HG02798 (cell line): ENCODE measurements around the gene PMPCA.

Experiments
- ATAC-seq: cut with Tn5 transposase; IDR thresholded peaks from one replicate; pipeline ENCODE4 v1.9.1; 2021; ENCODE audit warnings: mild to moderate bottlenecking; ENCODE audit not compliant: unreplicated experiment, poor library complexity

PMPCA gene, protein sequence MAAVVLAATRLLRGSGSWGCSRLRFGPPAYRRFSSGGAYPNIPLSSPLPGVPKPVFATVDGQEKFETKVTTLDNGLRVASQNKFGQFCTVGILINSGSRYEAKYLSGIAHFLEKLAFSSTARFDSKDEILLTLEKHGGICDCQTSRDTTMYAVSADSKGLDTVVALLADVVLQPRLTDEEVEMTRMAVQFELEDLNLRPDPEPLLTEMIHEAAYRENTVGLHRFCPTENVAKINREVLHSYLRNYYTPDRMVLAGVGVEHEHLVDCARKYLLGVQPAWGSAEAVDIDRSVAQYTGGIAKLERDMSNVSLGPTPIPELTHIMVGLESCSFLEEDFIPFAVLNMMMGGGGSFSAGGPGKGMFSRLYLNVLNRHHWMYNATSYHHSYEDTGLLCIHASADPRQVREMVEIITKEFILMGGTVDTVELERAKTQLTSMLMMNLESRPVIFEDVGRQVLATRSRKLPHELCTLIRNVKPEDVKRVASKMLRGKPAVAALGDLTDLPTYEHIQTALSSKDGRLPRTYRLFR

DNA sequence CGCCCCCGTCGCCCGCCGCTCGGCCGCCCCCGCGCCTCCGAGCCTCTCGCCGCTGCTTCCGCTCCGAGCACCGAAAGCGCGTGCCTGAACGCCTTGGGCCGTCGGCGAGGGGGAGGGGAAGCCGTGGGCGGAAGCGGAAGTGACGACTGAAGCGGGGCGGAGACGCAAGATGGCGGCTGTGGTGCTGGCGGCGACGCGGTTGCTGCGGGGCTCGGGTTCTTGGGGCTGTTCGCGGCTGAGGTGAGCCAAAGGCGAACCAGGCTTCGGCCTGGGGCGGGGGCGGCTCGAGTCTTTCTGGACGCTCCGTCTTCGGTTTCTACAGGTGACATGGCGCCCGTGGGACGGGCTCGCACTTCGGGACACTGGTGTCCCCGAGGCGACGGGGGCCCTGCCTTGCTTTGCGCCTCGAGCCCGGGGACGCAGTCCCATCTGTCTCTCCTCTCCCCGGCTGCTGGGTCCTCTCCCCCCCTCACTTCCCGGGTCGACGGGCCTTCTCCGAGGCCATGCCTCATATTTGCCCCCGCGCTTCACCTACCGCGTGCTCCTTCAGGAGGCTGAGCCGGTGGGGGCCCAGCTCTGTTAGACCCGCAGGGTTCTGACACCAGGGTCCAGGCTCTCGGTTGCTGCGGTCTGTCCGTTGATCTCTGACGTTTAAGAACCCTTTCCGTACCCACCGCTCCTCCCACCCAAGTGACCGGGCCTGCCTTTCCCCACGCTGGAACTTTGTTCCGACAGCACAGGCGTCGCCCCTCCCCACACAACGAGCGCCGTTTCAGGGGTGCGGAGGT, at the start of gene PMPCA, which contains the start of gene ENTR1:
Gene PMPCA (plus strand): TSS at position 159 of the 788 bp plus-strand sequence. CDS start 11 bp downstream, at position 170.
Gene ENTR1 (minus strand): TSS at position 115 of the 788 bp plus-strand sequence. CDS start 217 bp downstream, outside the sequence.
- peak; percentile 89 for ATAC-seq

DNA sequence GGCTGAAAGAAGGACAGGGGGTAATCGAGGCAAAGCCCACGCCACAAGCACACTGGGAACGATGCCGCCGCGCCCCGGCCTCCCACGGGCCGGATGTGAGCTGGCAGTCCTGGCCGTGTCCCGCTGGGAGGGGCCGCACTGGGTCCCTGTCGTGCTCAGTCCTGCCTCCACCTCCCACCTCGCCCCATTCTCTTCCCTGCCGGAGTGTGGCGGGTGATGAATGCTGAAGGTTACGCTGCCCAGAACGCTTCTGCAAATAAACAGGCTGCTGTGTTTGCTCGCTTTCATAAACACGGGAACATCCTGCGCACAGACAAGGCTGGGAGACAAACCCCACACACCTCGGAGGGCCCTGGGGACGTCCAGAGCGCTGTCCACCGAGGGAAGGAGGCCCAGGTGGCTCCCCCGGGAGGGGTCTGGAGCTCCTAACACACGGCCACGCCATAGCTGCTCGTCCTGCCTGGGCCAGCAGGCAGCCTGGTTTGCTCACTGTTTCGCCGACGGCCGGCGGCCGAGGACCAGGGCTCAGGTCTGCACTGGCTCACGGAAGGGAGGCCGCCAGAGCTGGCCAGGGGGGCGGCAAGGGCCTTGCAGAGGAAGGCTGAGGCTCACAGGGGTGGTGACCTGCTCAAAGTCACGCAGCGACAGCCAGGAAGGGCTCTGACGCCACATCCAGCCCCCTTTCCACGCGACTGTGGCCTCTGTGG, 49.3 kb upstream of the PMPCA start:
- ATAC-seq: no peak

DNA sequence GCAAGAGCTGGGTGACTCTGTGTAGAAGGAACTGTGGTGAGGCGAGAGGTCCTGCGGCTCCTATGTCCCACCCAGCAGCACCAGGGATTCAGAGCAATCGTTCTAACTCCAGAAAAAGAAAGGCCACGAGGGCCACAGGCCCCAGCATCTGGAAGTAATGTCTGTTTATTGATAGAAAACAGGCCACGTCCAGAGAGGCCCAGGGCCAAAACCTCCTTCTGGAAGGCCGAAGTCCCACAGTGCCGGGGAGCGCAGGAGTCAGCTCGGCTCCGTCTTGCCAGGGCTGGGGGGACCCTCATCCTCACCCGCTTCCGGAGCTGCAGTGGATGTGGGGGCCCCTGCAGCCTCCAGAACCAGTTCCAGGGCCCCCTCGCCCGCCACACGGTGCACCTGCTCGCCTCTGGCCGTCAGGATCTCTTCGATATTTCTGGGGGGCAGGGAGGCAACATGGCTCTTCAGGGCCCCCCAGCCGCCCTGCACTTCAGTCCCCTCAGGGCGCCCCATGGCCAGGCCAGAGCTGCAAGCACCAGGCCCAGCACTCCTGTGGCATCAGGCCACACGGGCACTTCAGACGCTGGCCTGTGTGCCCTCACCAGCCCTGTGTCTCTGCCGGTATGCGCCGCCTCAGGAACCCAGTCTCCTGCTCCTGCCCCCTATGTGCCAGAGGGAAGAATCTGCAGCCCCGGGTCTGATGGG, 48.6 kb upstream of the PMPCA start:
- no peak for ATAC-seq

DNA sequence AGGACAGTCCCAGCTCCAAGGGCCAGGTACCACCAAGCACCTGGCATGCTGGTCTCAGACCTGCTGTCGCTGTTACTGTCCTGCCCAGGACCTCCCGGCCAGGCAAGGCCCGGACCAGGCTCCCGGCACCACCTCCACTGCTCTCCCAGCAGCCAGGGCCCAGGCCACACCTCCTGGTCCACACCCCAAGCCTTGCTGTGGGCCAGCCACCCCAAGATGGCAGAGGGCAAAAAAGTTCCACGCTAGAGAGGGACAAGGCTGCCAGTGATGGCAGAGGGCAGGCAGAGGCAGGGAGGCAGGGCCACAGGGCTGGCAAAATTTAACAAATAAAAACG, 48.0 kb upstream of the PMPCA start:
- no peak for ATAC-seq

DNA sequence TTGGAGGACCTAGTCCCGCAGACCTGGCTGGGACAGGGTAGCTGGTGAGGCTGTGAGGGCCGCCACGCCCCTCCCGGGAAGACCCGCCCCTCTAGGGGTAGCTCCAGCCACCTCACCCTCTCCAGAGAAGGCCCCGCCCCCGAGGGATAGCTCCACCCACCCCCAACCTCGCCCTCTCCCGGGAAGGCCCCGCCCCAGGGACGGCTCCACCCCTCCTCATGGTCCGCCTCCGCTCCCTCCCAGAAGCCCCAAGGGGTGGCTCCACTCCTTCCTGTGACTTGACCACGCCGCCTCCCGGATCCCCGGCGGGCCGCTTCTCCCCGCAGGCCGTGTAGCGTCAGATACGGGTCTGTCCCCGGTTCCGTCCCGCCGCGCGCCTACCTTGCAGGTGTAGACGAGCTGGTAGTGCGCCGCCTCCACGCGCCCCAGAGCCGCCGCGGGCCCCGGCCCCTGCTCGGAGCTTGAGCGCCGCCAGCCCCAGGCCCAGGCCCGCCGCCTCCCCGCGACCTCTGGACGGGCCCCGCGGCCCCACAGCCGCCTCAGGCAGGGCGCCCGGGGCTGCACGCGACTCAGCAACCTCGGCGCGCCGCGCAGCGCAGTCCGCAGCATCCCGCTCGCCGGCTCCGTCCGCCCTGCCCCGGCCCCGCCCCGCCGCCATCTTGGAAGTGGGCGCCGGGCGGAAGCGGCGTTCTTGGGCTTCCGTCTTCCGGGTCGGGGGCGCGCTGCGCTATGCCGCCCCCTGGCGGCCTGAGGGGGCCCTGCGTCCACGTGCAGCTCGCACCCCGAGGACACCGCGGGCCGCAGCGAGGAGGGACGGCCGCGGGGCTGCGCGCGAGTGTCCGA, 47.1 kb upstream of the PMPCA start, which contains the start of gene DNLZ:
Gene DNLZ (minus strand): TSS at position 639 of the 843 bp plus-strand sequence. CDS start 30 bp downstream, at position 609.
- peak; percentile 80 for ATAC-seq

DNA sequence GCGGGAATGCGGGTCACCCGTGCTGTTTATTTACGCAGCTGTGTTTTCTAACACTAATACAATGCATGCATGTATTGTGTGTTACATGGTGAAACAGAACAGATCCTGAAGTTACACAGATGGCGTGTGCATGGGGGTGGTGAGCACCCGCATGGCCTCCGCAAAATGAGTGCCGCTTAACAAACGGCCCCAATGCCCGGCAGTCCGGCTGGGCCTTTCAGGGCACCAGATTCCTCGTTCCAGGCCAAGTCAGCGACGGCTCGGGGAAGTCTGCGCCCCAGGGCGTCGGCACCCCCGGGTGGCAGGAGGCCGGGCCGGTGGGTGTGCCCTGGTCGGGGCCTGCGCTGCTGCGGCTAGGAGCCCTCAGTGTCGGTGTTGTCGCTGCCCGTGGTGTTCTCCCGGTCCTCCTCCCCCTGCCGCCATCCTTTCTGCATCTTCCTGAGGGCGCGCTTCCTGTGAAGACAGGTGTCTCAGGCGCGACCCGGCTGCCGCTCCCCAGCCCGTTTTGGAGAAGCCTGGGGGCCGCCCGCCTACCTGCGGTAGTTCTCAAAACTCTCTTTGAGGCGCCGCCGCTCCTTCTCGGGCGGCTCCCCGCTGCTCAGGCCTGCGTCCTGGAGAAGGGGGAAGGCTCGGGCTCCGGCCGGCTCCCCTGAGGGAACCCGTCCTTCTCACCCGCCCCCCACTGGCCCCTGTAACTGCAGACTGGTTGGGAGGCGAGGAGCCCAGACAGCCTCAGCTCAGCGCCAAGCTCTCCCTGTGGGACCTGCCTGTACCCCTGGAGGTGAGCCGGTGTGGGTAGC, 46.3 kb upstream of the PMPCA start:
- ATAC-seq: no peak

DNA sequence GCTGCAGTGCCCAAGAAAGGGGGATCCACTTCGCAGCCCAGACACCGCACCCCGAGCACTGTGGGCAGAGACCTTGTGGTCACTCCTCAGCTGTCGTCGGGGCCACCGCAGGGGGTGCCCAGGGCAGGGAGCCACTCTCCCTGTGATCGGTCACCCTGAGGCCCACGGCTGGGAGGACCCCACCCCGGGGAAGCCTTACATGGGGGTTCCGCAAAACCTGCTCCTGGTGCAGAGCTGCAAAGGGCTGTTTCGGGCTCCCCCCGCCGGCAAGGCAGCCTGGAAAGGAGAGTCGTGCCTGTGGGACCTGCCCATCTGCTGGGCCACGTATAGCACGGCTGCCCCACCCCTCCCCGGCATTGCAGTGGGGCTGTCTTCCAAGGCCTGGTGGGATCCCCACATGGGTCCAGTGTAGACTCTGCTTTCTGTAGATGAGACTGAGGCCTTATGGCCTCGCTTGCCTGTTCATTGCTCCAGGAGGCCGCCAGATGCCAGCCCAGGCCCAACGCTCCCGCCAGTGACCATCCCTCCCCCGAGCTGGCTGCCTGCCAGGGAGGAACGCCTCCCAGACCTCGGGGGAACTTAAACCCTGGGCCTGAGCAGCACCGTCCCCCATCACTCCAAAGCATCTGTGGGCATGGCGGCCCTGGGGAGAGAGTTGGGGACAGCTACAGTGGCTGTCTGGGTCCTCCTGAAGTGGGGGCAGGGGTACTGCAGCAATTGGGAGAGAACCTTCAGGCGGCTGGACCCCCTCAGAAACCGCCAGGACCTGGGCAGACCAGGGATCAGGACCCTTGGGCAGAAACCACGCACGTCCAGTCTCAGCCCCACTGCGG, 45.3 kb upstream of the PMPCA start:
- no peak for ATAC-seq

DNA sequence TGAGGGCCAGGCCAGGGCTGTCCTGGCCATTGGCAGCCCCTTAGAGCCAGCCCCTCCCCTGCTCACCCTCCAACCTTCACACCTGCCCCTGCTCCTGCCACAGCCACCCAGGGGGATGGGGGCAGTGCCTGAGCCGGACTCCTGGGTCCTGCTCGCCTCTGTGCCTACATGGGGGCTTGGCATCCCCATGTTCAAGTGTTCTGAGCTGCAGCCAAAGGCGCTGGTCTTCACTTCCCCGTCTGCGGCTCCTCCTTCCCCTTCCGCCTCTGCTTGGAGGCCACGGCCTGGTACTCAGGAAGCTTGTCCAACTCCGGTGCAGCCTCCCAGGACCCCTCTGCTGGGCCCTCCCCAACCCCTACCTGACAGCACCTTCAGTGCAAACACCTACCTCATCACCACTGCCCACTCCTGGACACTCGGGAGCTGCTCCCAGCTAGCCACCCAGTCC, 44.7 kb upstream of the PMPCA start:
- ATAC-seq: no peak

DNA sequence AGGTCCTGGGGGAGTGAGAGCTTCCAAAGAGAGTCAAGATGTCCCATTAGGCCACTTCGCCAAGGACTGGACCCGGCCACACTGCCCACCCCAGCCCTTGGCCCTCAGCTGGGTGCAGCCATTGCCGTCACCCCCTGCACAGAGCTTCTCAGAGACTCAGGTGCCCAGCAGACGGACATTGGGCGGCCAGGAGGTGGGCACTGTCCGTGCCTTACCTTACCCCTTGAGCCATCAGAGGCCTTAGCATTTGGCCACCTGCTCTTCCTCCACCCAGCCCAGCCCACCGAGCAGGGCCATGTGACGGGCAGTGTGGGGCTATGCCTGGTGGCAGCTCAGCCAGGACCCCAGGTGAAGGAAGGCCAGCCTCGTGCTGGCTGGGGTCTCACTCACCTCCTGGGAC, 43.6 kb upstream of the PMPCA start:
- no peak for ATAC-seq

DNA sequence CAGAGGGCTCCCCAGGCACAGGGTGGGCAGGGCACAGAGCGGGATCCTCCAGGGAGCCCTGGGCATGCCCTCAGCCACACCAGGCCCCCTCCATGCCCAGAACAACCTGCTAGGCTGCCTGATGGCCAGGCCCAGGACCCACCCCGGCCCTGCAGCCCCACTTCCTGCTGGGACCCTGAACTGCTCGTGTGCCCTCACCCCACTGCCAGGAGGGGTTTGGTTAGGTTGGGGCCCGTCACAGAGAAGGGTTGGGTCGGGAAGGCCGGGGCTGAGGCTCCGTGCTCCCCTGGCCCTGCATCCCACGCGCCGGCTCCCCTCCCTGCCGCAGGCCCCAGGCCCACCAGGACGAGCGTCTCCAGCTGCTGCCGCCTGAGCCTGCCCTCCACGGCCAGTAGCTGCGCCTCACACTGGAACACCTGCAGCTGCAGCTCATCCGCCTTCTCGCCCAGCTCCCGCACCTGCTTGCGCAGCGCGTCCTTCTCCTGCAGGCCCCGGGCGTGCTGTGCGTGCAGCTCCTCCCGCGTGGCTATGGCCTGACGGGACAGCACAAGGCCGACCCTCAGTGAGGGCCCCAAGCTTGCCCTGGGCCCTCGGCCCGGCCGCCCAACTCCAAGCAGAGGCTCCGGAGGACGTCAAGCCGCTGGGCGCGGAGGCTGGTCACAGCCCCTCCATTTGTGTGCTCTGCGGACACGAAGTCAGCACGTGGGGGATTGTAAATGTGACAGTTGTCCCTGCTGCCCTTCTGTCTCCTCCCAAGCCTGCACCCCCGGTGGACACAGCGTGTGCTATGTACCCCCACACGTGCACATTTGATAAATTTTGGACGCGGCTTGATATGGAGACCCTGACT, 42.9 kb upstream of the PMPCA start:
- ATAC-seq: no peak

DNA sequence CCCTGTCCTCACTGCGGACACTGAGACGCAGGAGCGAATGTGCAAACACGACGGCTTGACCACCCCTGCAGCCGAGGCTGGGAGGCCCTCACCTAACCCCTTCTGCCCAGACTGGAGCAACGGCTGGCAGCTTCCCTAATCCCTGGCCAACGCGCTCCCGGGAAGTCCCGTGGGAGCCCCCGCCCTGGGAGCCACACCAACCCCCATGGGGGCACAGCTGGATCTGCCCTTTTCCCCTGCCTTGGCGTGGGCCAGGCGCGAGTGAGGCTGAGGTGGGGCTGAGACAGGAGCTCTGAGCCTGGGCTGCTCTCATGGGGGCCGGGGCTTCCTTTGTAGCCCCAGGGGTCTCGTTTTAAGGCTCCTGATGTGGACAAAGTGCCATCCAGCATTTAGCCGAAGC, 42.3 kb upstream of the PMPCA start:
- no peak for ATAC-seq

DNA sequence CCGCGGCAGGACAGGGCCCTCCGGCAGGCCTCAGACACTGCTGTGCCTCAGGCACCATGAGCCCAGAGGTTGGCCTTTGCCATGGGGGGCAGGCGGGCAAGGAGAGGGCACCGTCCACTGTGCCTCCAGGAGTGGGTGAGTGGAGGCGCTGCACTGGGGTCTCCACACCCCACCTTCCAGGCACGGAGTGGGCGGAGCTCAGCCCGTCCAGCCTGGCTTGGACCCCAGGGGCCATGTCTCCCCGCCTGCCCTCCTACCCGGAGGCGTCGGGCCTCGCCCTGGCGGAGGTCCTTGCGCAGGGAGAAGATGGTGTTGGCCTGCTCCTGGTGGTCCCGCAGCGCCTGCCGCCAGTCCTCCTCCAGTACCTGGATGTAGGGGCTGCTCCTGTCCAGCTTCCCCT, 40.4 kb upstream of the PMPCA start:
- ATAC-seq: no peak

DNA sequence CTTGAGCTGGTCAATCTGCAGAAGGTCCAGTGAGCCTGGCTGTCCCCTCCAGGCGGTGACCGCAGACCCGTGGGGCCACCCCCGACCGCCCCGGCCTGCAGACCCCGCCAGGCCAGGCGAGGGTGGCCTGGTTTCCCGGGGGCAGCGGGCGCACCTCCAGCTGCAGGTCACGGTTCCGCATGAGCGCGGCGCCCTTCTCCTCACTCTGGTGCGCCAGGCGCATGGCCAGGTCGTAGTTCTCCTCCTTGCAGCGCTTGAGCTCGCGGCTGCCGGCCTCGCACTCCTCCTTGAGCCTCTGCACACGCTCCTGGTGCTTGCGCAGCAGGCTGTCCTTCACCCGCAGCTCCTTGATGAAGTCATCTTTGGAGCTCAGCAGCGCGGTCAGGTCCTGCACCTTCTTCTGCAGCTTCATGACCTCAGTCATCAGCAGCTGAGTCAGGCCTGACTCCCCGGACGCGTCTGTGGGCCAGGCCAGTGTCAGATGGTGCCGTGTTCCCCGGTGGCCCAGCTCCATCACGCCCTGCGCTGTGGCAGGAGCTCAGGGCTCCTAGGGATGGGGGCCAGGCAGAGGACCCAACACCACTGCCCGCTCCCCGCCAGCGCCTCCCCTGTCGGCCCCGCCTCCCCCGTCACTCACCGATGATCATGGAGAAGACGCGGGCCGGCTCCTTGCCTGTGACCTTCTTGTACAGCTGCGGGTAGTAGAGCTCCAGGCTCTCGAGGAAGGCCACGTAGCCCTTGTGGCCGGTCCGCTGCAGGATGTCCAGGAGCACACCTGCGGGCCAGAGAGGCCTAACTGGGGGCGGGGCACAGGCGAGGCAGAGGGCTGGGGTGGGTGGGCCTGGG, 39.5 kb upstream of the PMPCA start:
- no peak for ATAC-seq

DNA sequence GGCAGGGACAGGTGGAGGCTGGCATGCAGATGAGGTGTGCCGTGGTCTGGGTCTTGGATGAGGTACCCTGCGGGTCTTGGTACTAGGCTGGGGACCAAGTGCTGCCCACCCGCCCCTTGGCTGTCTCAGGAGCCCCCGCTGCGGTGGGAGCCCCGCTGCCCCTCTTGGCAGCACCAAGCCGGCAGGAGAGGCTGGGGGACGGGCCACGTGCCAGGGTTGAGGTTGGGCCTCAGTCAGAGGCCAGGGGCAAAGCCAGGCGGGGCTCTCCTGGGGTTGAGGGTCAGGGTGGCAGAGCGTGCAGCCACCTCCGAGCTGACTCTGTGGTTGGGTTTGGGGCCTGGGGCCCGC, 39.0 kb upstream of the PMPCA start:
- no peak for ATAC-seq

DNA sequence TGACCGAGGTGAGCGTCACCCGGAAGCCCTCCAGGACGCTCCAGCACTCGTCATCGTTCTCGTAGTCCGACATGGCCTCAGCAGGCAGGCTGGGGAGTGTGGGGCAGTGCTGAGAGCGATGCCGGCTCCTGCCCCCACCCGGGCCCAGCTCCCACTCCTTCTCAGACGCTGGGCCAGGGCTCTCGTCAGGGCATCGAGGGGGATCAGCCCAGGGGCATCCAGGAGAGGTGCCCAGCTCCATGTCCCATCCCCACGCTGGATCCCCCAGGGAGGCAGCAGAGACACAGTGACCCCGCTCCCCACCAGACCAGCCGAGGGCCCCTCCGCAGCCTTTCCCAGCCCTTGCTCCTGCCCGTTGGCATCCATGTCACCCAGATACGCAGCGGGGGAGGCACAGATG, 38.5 kb upstream of the PMPCA start:
- no peak for ATAC-seq
